ENCODE data around the gene NTRK1. TPM values are rescaled to one million over a fixed set of nuclear protein-coding genes. Genes with fewer than 3 reads are reported as not detected.

Gene NTRK1
- total and polyA plus RNA-seq, 2 of the 4 experiments (the other 2 are of a cell fraction) = not detected

DNA sequence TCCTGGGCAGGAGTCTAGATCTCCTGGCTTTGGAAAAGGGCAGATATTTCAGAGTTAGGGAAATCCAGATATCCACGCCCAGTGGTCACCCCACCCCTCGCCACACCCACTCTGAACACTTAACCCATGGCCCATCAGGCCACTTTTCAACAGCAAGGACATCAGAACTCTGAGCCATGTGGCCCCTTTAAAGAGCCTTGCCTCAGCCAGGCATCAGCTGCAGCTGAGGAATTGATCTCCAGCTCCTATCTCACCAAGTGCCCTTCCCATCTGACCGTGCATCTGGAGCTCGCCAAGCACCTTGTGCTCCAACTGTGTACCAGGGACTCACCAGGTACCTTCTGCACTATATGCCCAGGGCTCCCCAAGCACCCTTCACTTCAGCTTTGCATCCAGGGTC lies 23.8 kb upstream of the NTRK1 start:
- Histone ChIP-seq H3K56ac (ENCODE audit: extremely low read depth, insufficient read depth, low read length) (no peak overlapping the region; the same call in 1 of the 2 replicates), H3K9ac (ENCODE audit: low read depth, low read length) (no peak overlapping the region), H3K4me2 (ENCODE audit: low read depth, low read length) (no peak overlapping the region), H3K27ac (ENCODE audit: insufficient read depth, low read length) (no peak overlapping the region), H2AK5ac (ENCODE audit: low read depth, low read length) (no peak overlapping the region), H3K9me3 (ENCODE audit: control insufficient read depth, insufficient read depth, low read length) (no peaks in the 10 kb centered on the region; the same call in 1 of the 2 replicates), H2AFZ (replicated peaks; ENCODE audit: low read length, poor library complexity) (no peak overlapping the region), H2BK5ac (ENCODE audit: low read depth, low read length, poor library complexity, severe bottlenecking) (no peak overlapping the region), H2BK15ac (ENCODE audit: low read depth, low read length) (no peak overlapping the region), H3K4ac (ENCODE audit: low read depth, low read length) (no peak overlapping the region), H3K4me3 (ENCODE audit: insufficient read depth, low read depth, low read length) (no peak overlapping the region), H3K9me1 (ENCODE audit: insufficient read depth, low read length) (no peaks in the 10 kb centered on the region), H3K23ac (ENCODE audit: low read depth, low read length) (no peak overlapping the region), H3K4me1 (ENCODE audit: control insufficient read depth, insufficient read depth, low read length) (no peaks in the 10 kb centered on the region), H3K36me3 (ENCODE audit: control insufficient read depth, insufficient read depth, low read length) (no peaks in the 10 kb centered on the region), H4K8ac (ENCODE audit: low read depth in 2 of 2, low read length in 2 of 2) (no peak overlapping the region), H4K91ac (ENCODE audit: insufficient read depth, low read depth, low read length) (no peak overlapping the region), H4K5ac (ENCODE audit: low read depth, low read length) (no peak overlapping the region), H3K79me1 (ENCODE audit: low read depth in 1 of 2, low read length in 2 of 2) (no peaks in the 10 kb centered on the region), H3K27me3 (ENCODE audit: control insufficient read depth, insufficient read depth, low read length) (peaks cover 82% of the 10 kb centered on the region), H3K14ac (replicated peaks; ENCODE audit: low read depth, low read length) (no peak overlapping the region), H3K18ac (ENCODE audit: low read depth, low read length) (no peak overlapping the region), H2AK9ac (replicated peaks; ENCODE audit: low read depth, low read length, poor library complexity) (no peak overlapping the region), H4K20me1 (ENCODE audit: insufficient read depth, low read length) (no peaks in the 10 kb centered on the region; the same call in 1 of the 2 replicates), H2BK120ac (ENCODE audit: low read depth, low read length) (no peak overlapping the region), H2BK20ac (ENCODE audit: low read depth, low read length) (no peak overlapping the region)
- ATAC-seq (ENCODE audit: low read depth) = no peak
- ChIA-PET POLR2A (ENCODE audit: unreplicated experiment) (no interaction called here), CTCF (interaction anchor here (3.7 kb wide), 1 partner anchor 23 kb away, joined by 26 read pairs; the partner anchor contains the start of genes INSRR and NTRK1)
- DNase-seq = no peak
- in situ Hi-C loops (cut with MboI; ENCODE audit: low sequenced_read_pairs) = no loop called here
- no TSS peak for BruUV-seq (replicated peaks)
- TF ChIP-seq, protein P1, sequence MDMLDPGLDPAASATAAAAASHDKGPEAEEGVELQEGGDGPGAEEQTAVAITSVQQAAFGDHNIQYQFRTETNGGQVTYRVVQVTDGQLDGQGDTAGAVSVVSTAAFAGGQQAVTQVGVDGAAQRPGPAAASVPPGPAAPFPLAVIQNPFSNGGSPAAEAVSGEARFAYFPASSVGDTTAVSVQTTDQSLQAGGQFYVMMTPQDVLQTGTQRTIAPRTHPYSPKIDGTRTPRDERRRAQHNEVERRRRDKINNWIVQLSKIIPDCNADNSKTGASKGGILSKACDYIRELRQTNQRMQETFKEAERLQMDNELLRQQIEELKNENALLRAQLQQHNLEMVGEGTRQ (IDR thresholded peaks at IDR 0.05; ENCODE audit: low read depth, low read length) = no peak
- no peak for TF ChIP-seq RFX5 (IDR thresholded peaks at IDR 0.05; ENCODE audit: low read depth, low read length)
- TF ChIP-seq MAFK (IDR thresholded peaks at IDR 0.05; ENCODE audit: low read depth, low read length) = no peak
- dilution Hi-C loops (cut with HindIII; ENCODE audit: low sequenced_read_pairs, unreplicated experiment) = no loop called here
- WGBS, 2 experiments (ENCODE audit: extremely low coverage in 2 of 2, insufficient read length in 1 of 2) = 92% methylated on average over 3 of the region's 4 CpGs; no CpG with 5 or more reads in 1 of the 2 experiments
- intact Hi-C loops (cut with micrococcal nuclease) = no loop called here
